Tibial nerve (tissue), 4 donors: ENCODE results near the gene RYR3. TPM values are rescaled to one million over a fixed set of nuclear protein-coding genes. Genes with fewer than 3 reads are reported as not detected.

ENCODE experiments used
- DNase-seq, 2 donors: peaks; one replicate each; pipeline ENCODE4 v3.0.0-alpha.2; 2019; ENCODE audit warnings: low spot score in 2 of 2
- H3K27ac ChIP-seq, 4 donors: fragments of 200-600 bp; sonication (generic) in 3 of 4; one replicate each; pipeline ENCODE4 v1.5.1; 2017 to 2019; ENCODE audit warnings: mild to moderate bottlenecking in 1 of 4
- H3K27me3 ChIP-seq, 2 donors: fragments of 200-600 bp; sonication (generic) in 1 of 2; one replicate each; pipeline versions ENCODE4 v1.5.1 to v1.6.0; 2017 to 2019
- H3K36me3 ChIP-seq, 3 donors: fragments of 200-600 bp; sonication (generic); one replicate each; pipeline ENCODE4 v1.5.1; 2018 to 2019
- H3K4me1 ChIP-seq, 4 donors: fragments of 200-600 bp; sonication (generic) in 3 of 4; one replicate each; pipeline ENCODE4 v1.5.1; 2017 to 2019
- H3K4me3 ChIP-seq, 4 donors: fragments of 200-600 bp; sonication (generic) in 3 of 4; one replicate each; pipeline ENCODE4 v1.5.1; 2017 to 2019; ENCODE audit warnings: mild to moderate bottlenecking in 1 of 4, moderate library complexity in 1 of 4
- H3K9me3 ChIP-seq, 4 donors: fragments of 200-600 bp; sonication (generic) in 3 of 4; one replicate each; pipeline ENCODE4 v1.5.1; 2017 to 2019
- CTCF ChIP-seq, 5 experiments: fragments of 200-600 bp in 3 of 5; fragments of 450-650 bp in 2 of 5; sonication (generic) in 3 of 5; IDR thresholded peaks; one replicate each; pipeline ENCODE4 v1.5.1; 2016 to 2019; ENCODE audit warnings: antibody characterized with exemption in 5 of 5, mild to moderate bottlenecking in 3 of 5, moderate library complexity in 2 of 5
- EP300 ChIP-seq, 2 donors: sonication (generic); formaldehyde crosslinking; IDR thresholded peaks; one replicate each; pipeline ENCODE4 v1.6.1; 2017; ENCODE audit warnings: antibody characterized with exemption in 2 of 2, mild to moderate bottlenecking in 1 of 2
- POLR2A ChIP-seq, 2 donors: fragments of 450-650 bp; IDR thresholded peaks; one replicate each; pipeline ENCODE4 v1.6.1; 2017; ENCODE audit warnings: antibody characterized with exemption in 2 of 2, mild to moderate bottlenecking in 2 of 2, moderate library complexity in 2 of 2
- WGBS, 2 donors: methylation state at CpG; one replicate each; pipeline ENCODE4 v1.1.5; 2018; 5-methylcytosine and 5-hydroxymethylcytosine counted together
- total RNA-seq, 4 donors: library from RNA; depleted of rRNA; stranded (reverse); fragments of >200 nt; gene quantifications; one replicate each; pipeline ENCODE4 v1.1.0, GENCODE V29; 2016

Gene RYR3
- total RNA-seq, 4 donors from 2014 or later, result 1.2 to 7.0 (median 5.4) TPM

- DNase-seq, result no peak
- H3K36me3 ChIP-seq, result no peaks in the 10 kb centered on the region
- H3K27me3 ChIP-seq, result no peaks in the 10 kb centered on the region
- no peak overlapping the region for H3K4me3 ChIP-seq
- whole genome bisulfite sequencing, 2 donors, result 80 to 82% methylated on average over 7 of the region's 7 CpGs
- no peak overlapping the region for H3K27ac ChIP-seq
- no peaks in the 10 kb centered on the region for H3K4me1 ChIP-seq
- TF ChIP-seq EP300 (IDR thresholded peaks at IDR 0.05), result no peak
- TF ChIP-seq POLR2A (IDR thresholded peaks at IDR 0.05), result no peak
- no peak for TF ChIP-seq CTCF (IDR thresholded peaks at IDR 0.05)
- no peaks in the 10 kb centered on the region for H3K9me3 ChIP-seq
Measured at GRCh38 chr15:33636234-33636633, 325.5 kb downstream of the RYR3 start.

- H3K4me3 ChIP-seq, result no peak overlapping the region
- WGBS, 2 donors, result 31 to 68% methylated on average over 1 of the region's 1 CpG
- no peaks in the 10 kb centered on the region for H3K27me3 ChIP-seq
- H3K27ac ChIP-seq, result no peak overlapping the region
- no peak for TF ChIP-seq EP300 (IDR thresholded peaks at IDR 0.05)
- TF ChIP-seq POLR2A (IDR thresholded peaks at IDR 0.05), result no peak
- TF ChIP-seq CTCF (IDR thresholded peaks at IDR 0.05), result no peak
- no peaks in the 10 kb centered on the region for H3K4me1 ChIP-seq
- no peak for DNase-seq
- no peaks in the 10 kb centered on the region for H3K36me3 ChIP-seq
- H3K9me3 ChIP-seq, result no peaks in the 10 kb centered on the region
Measured at GRCh38 chr15:33636958-33637357, 326.2 kb downstream of the RYR3 start.

GRCh38 chr15:33638453-33638852 lies 327.7 kb downstream of the RYR3 start:
- no peaks in the 10 kb centered on the region for H3K27me3 ChIP-seq
- WGBS, 2 donors, result 66 to 73% methylated on average over 2 of the region's 2 CpGs
- H3K4me1 ChIP-seq, result no peaks in the 10 kb centered on the region
- no peak for DNase-seq
- H3K4me3 ChIP-seq, result no peak overlapping the region
- TF ChIP-seq POLR2A (IDR thresholded peaks at IDR 0.05) (no peak), EP300 (IDR thresholded peaks at IDR 0.05) (no peak), CTCF (IDR thresholded peaks at IDR 0.05) (no peak)
- H3K9me3 ChIP-seq, result no peaks in the 10 kb centered on the region
- no peak overlapping the region for H3K27ac ChIP-seq
- H3K36me3 ChIP-seq, result no peaks in the 10 kb centered on the region

- no peaks in the 10 kb centered on the region for H3K9me3 ChIP-seq
- H3K4me3 ChIP-seq, result no peak overlapping the region
- no peaks in the 10 kb centered on the region for H3K27me3 ChIP-seq
- DNase-seq, result no peak
- TF ChIP-seq CTCF (IDR thresholded peaks at IDR 0.05), result no peak
- 75 to 79% methylated on average over 4 of the region's 4 CpGs for WGBS, 2 donors
- no peaks in the 10 kb centered on the region for H3K4me1 ChIP-seq
- no peak overlapping the region for H3K27ac ChIP-seq
- no peaks in the 10 kb centered on the region for H3K36me3 ChIP-seq
Measured at GRCh38 chr15:33639051-33639450, 328.3 kb downstream of the RYR3 start.

GRCh38 chr15:33639456-33639855 lies 328.7 kb downstream of the RYR3 start:
- H3K9me3 ChIP-seq, result no peaks in the 10 kb centered on the region
- no peak for DNase-seq
- no peak overlapping the region for H3K27ac ChIP-seq
- no peaks in the 10 kb centered on the region for H3K4me1 ChIP-seq
- H3K4me3 ChIP-seq, result no peak overlapping the region
- 63 to 81% methylated on average over 4 of the region's 4 CpGs for WGBS, 2 donors
- H3K27me3 ChIP-seq, result no peaks in the 10 kb centered on the region
- no peaks in the 10 kb centered on the region for H3K36me3 ChIP-seq
- TF ChIP-seq POLR2A (IDR thresholded peaks at IDR 0.05) (no peak), CTCF (IDR thresholded peaks at IDR 0.05) (no peak), EP300 (IDR thresholded peaks at IDR 0.05) (no peak)
